Right atrium auricular region (tissue), 2 donors: Measurements from ENCODE around the gene RMND1. TPM values are rescaled to one million over a fixed set of nuclear protein-coding genes. Genes with fewer than 3 reads are reported as not detected.

ENCODE experiments used
- DNase-seq: peaks from one replicate; pipeline ENCODE4 v3.0.0-alpha.2; 2019; ENCODE audit warnings: low spot score
- H3K27ac ChIP-seq, 2 donors: fragments of 200-600 bp; sonication (generic); 1 replicate in 1 of 2; 2 replicates in 1 of 2; pipeline ENCODE4 v1.5.1; 2016 to 2019
- H3K27me3 ChIP-seq, 2 donors: fragments of 200-600 bp; sonication (generic); one replicate each; pipeline versions ENCODE4 v1.5.1 to v1.6.0; 2017 to 2019
- H3K36me3 ChIP-seq: fragments of 200-600 bp; sonication (generic); one replicate; pipeline ENCODE4 v1.5.1; 2016
- H3K4me1 ChIP-seq, 2 donors: fragments of 200-600 bp; sonication (generic); one replicate each; pipeline versions ENCODE4 v1.5.1 to v1.6.0; 2017 to 2019
- H3K4me3 ChIP-seq, 2 donors: fragments of 200-600 bp; sonication (generic); 1 replicate in 1 of 2; 2 replicates in 1 of 2; pipeline ENCODE4 v1.5.1; 2017 to 2019; ENCODE audit warnings: mild to moderate bottlenecking in 1 of 2, moderate library complexity in 1 of 2
- H3K9me3 ChIP-seq, 2 donors: fragments of 200-600 bp; sonication (generic); one replicate each; pipeline ENCODE4 v1.5.1; 2019
- CTCF ChIP-seq, 2 donors: fragments of 200-600 bp; sonication (generic); IDR thresholded peaks; one replicate each; pipeline ENCODE4 v1.5.1; 2019; ENCODE audit warnings: antibody characterized with exemption in 2 of 2
- total RNA-seq, 2 donors: library from RNA; depleted of rRNA; stranded (reverse); fragments of >200 nt; gene quantifications; one replicate each; pipeline ENCODE4 v1.1.0, GENCODE V29; 2016

The RMND1 gene
- total RNA-seq, 2 donors from 2014 or later = 8.5 to 12.5 TPM

GRCh38 chr6:151374036-151374683 lies 77.8 kb downstream of the RMND1 start:
- Histone ChIP-seq H3K9me3 (no peaks in the 10 kb centered on the region), H3K27ac (peak overlapping the region in 1 of 2 donors; percentile 54), H3K4me3 (no peak overlapping the region), H3K36me3 (peaks cover 19% of the 10 kb centered on the region), H3K27me3 (no peaks in the 10 kb centered on the region), H3K4me1 (peaks cover 0 to 8% of the 10 kb centered on the region in 2 donors)
- no peak for TF ChIP-seq CTCF (IDR thresholded peaks at IDR 0.05)
- DNase-seq = no peak

DNA sequence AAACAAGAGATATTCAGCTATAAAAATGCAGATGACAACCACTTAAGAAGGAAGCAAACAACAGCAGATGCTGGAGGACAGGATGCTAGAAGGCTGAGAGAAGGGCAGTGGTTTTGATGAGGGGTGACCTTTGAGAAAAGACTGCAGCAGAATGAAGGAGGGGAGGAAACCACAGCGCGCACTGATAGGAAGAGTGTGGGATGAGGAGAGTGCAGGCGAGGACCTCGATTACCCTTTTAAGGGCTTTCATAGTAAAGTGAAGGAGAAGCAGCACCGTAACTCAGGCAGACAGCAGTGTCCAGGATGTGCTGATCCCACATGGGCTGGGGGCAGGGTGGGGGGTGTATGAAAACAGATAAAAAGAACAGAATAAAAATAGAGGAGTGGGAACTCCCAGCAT lies 79.8 kb downstream of the RMND1 start:
- no peaks in the 10 kb centered on the region for H3K27me3 ChIP-seq
- H3K4me3 ChIP-seq = no peak overlapping the region
- peaks cover 19% of the 10 kb centered on the region for H3K36me3 ChIP-seq
- H3K9me3 ChIP-seq = no peaks in the 10 kb centered on the region
- TF ChIP-seq CTCF (IDR thresholded peaks at IDR 0.05) = no peak
- H3K27ac ChIP-seq = no peak overlapping the region
- DNase-seq = no peak
- H3K4me1 ChIP-seq = peaks cover 0 to 8% of the 10 kb centered on the region in 2 donors

DNA sequence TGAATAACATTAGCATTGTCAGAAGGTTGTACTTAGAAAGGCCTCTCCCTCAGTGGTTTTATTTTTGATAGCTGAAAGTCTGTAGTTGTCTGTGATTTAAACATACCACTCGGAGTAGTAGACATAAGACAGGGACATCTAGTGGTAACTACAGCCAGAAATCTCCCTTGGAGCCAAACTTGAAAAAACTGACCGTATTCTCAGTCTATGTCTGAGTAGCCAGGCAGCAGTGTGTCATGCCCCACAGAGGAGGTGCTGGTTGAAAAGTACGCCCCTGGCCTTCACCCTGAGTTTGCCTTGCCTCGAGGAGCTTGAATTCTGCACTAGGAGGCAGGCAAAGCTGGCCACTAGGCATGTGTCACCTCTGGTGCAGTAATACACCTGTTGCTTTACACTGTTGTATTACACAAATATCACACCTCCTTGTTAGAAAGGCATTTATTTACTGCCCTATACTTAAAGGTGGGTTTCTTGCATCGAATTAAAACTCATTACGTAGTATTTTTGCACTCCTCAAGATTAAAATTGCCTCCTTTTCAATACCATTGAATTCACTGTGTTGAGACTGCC lies 81.3 kb downstream of the RMND1 start:
- Histone ChIP-seq H3K36me3 (peaks cover 30% of the 10 kb centered on the region), H3K4me1 (peaks cover 0 to 8% of the 10 kb centered on the region in 2 donors), H3K4me3 (no peak overlapping the region), H3K9me3 (no peaks in the 10 kb centered on the region), H3K27me3 (no peaks in the 10 kb centered on the region), H3K27ac (no peak overlapping the region)
- no peak for TF ChIP-seq CTCF (IDR thresholded peaks at IDR 0.05)
- no peak for DNase-seq

DNA sequence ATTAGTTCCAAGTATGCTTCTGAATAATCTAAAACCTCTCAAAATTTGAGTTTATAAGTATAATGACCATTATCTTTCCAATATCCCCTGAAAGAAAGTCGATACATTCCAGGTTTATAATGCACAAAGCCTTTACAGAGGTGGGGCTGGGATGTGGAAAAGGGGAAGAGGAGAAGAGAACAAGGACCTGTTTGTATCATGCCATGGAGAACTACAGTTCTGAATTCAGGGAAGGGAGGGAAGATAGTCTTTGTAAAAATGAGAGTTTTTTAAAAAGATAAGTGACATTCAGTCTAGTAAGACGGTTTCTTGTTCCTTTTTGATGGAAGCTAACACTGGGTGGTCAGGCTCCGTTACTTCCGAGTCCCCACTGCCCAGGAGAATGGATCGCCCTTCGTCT lies 86.7 kb downstream of the RMND1 start:
- Histone ChIP-seq H3K4me3 (no peak overlapping the region), H3K36me3 (peaks cover 35% of the 10 kb centered on the region)
- TF ChIP-seq CTCF (IDR thresholded peaks at IDR 0.05) = no peak

DNA sequence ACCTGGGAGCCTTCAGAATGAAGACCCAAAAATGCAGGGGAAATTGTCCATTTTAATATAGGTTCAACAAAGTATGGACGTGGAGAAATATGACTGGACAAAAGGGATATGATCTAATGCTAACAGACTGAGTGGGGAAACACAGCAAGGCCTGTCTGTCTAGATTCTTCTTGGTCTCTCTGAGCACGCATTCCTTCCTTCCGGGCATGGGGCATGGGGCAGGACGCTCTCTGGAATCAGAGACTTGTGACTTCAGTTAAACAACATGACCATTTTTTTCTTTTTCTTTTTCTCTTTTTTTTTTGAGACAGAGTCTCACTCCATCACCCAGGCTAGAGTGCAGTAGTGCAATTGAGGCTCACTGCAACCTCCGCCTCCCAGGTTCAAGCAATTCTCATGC lies 92.4 kb downstream of the RMND1 start:
- TF ChIP-seq CTCF (IDR thresholded peaks at IDR 0.05) = no peak
- Histone ChIP-seq H3K4me1 (no peaks in the 10 kb centered on the region), H3K27me3 (no peaks in the 10 kb centered on the region), H3K27ac (no peak overlapping the region), H3K9me3 (no peaks in the 10 kb centered on the region), H3K36me3 (peaks cover 21% of the 10 kb centered on the region), H3K4me3 (no peak overlapping the region)
- DNase-seq = no peak

More for the DNA sequence above, 86.7 kb downstream of the RMND1 start:
- no peak for DNase-seq
- Histone ChIP-seq H3K4me1 (no peaks in the 10 kb centered on the region), H3K27ac (no peak overlapping the region), H3K9me3 (no peaks in the 10 kb centered on the region), H3K27me3 (no peaks in the 10 kb centered on the region)

- DNase-seq = no peak
- Histone ChIP-seq H3K27ac (no peak overlapping the region), H3K27me3 (no peaks in the 10 kb centered on the region), H3K4me1 (no peaks in the 10 kb centered on the region), H3K36me3 (peaks cover 21% of the 10 kb centered on the region), H3K9me3 (no peaks in the 10 kb centered on the region), H3K4me3 (no peak overlapping the region)
- TF ChIP-seq CTCF (IDR thresholded peaks at IDR 0.05) = no peak
Observed at GRCh38 chr6:151358475-151358874, 93.5 kb downstream of the RMND1 start.
